Neuronal stem cell (in vitro differentiated cells): ENCODE results near the gene HS2ST1.

Experiments
- DNase-seq: peaks from one replicate; pipeline ENCODE4 v3.0.0-alpha.2; 2013; ENCODE audit warnings: low spot score
- H2AFZ ChIP-seq: one replicate; pipeline ENCODE4 v1.6.1; 2013; ENCODE audit warnings: mild to moderate bottlenecking, low read length, inconsistent platforms
- H2AK5ac ChIP-seq: 2 replicates; pipeline ENCODE4 v1.6.1; 2013; ENCODE audit warnings: low read depth, mild to moderate bottlenecking, inconsistent platforms, low read length, moderate library complexity, mixed read lengths
- H2BK120ac ChIP-seq: 2 replicates; pipeline ENCODE4 v1.6.1; 2013; ENCODE audit warnings: low read depth, mild to moderate bottlenecking, inconsistent platforms, low read length, moderate library complexity, mixed read lengths
- H2BK12ac ChIP-seq: one replicate; pipeline ENCODE4 v1.6.1; 2013; ENCODE audit warnings: low read length, inconsistent platforms
- H2BK15ac ChIP-seq: 2 replicates; pipeline ENCODE4 v1.6.1; 2013; ENCODE audit warnings: mild to moderate bottlenecking, low read length, inconsistent platforms, mixed read lengths
- H2BK5ac ChIP-seq: one replicate; pipeline ENCODE4 v1.6.1; 2013; ENCODE audit warnings: inconsistent platforms, mild to moderate bottlenecking, low read length, moderate library complexity
- H3K14ac ChIP-seq: one replicate; pipeline ENCODE4 v1.6.1; 2013; ENCODE audit warnings: low read length, inconsistent platforms
- H3K18ac ChIP-seq: 2 replicates; pipeline ENCODE4 v1.6.1; 2013; ENCODE audit warnings: low read length, inconsistent platforms
- H3K23ac ChIP-seq: 2 replicates; pipeline ENCODE4 v1.6.1; 2013; ENCODE audit warnings: low read depth, mild to moderate bottlenecking, mixed read lengths, low read length, inconsistent platforms; ENCODE audit not compliant: poor library complexity
- H3K27ac ChIP-seq: replicated peaks from 3 replicates; pipeline ENCODE4 v1.5.1; 2013; ENCODE audit warnings: low read length, inconsistent platforms
- H3K27me3 ChIP-seq, 3 experiments: 2 replicates each; pipeline ENCODE4 v1.6.1; 2013; ENCODE audit warnings: low read length in 3 of 3, mild to moderate bottlenecking in 2 of 3, inconsistent platforms in 1 of 3, low read depth in 1 of 3, mixed read lengths in 1 of 3, moderate library complexity in 1 of 3; ENCODE audit not compliant: control insufficient read depth in 3 of 3, insufficient read depth in 3 of 3
- H3K36me3 ChIP-seq, 2 donors: replicated peaks in 1 of 2; 2 replicates each; pipeline ENCODE4 v1.6.1; 2013; ENCODE audit warnings: low read length in 2 of 2; ENCODE audit not compliant: control insufficient read depth in 2 of 2, insufficient read depth in 2 of 2
- H3K4ac ChIP-seq: 2 replicates; pipeline ENCODE4 v1.6.1; 2013; ENCODE audit warnings: inconsistent platforms, mild to moderate bottlenecking, low read length, moderate library complexity
- H3K4me1 ChIP-seq, 2 donors: 1 replicate in 1 of 2; 2 replicates in 1 of 2; pipeline ENCODE4 v1.6.1; 2013; ENCODE audit warnings: low read length in 2 of 2, low read depth in 1 of 2; ENCODE audit not compliant: control insufficient read depth in 2 of 2, insufficient read depth in 1 of 2
- H3K4me2 ChIP-seq: one replicate; pipeline ENCODE4 v1.6.1; 2013; ENCODE audit warnings: mild to moderate bottlenecking, low read length, inconsistent platforms; ENCODE audit not compliant: insufficient read depth, poor library complexity, severe bottlenecking
- H3K4me3 ChIP-seq, 2 donors: 2 replicates each; pipeline ENCODE4 v1.5.1; 2013; ENCODE audit warnings: low read length in 2 of 2, mild to moderate bottlenecking in 2 of 2, inconsistent platforms in 1 of 2, moderate library complexity in 1 of 2
- H3K79me1 ChIP-seq: one replicate; pipeline ENCODE4 v1.6.1; 2013; ENCODE audit warnings: low read depth, mild to moderate bottlenecking, inconsistent platforms, low read length, moderate library complexity
- H3K9ac ChIP-seq: one replicate; pipeline ENCODE4 v1.6.1; 2013; ENCODE audit warnings: mild to moderate bottlenecking, low read depth, low read length, inconsistent platforms; ENCODE audit not compliant: poor library complexity
- H3K9me3 ChIP-seq, 2 donors: replicated peaks in 1 of 2; 2 replicates each; pipeline versions ENCODE3 to v1.6.1; 2013; ENCODE audit warnings: low read length in 2 of 2, mild to moderate bottlenecking in 2 of 2, inconsistent platforms in 1 of 2, low read depth in 1 of 2, mixed read lengths in 1 of 2, moderate library complexity in 1 of 2; ENCODE audit not compliant: control insufficient read depth in 2 of 2, insufficient read depth in 1 of 2
- H4K8ac ChIP-seq: one replicate; pipeline ENCODE4 v1.6.1; 2013; ENCODE audit warnings: low read depth, mild to moderate bottlenecking, inconsistent platforms, low read length, moderate library complexity
- H4K91ac ChIP-seq: one replicate; pipeline ENCODE4 v1.6.1; 2013; ENCODE audit warnings: low read length, low read depth, mild to moderate bottlenecking, inconsistent platforms; ENCODE audit not compliant: poor library complexity
- WGBS, 2 donors: extraction: QIAGEN DNeasy Blood & Tissue Kit; methylation state at CpG; one replicate each; pipeline ENCODE4 v1.1.7; 2013; ENCODE audit warnings: missing lambda C conversion rate in 2 of 2, mixed read lengths in 1 of 2; ENCODE audit not compliant: insufficient read length in 2 of 2, insufficient replicate concordance in 1 of 2; ENCODE audit errors: extremely low coverage in 2 of 2; 5-methylcytosine and 5-hydroxymethylcytosine counted together

Gene HS2ST1

GRCh38 chr1:87052400-87052799 is 138.0 kb downstream of the HS2ST1 start:
- Histone ChIP-seq H3K4me1 (no peaks in the 10 kb centered on the region), H3K36me3 (no peaks in the 10 kb centered on the region), H4K8ac (no peak overlapping the region), H2AK5ac (no peak overlapping the region), H3K14ac (no peak overlapping the region), H2AFZ (no peak overlapping the region), H2BK120ac (no peak overlapping the region), H3K4me2 (no peak overlapping the region), H2BK5ac (no peak overlapping the region), H3K4ac (no peak overlapping the region), H3K4me3 (no peak overlapping the region), H4K91ac (no peak overlapping the region), H3K27me3 (no peaks in the 10 kb centered on the region), H3K27ac (no peak overlapping the region), H3K23ac (no peak overlapping the region), H3K79me1 (no peaks in the 10 kb centered on the region), H3K18ac (no peak overlapping the region), H3K9me3 (peaks cover 2 to 20% of the 10 kb centered on the region in 2 donors), H3K9ac (no peak overlapping the region), H2BK12ac (no peak overlapping the region), H2BK15ac (no peak overlapping the region)
- DNase-seq: no peak
- WGBS, 2 donors: no CpG with 5 or more reads among the region's 3 CpGs

GRCh38 chr1:87052961-87053360 is 138.5 kb downstream of the HS2ST1 start:
- no peak overlapping the region for H3K14ac ChIP-seq
- no peak overlapping the region for H2BK5ac ChIP-seq
- DNase-seq: no peak
- no peak overlapping the region for H4K8ac ChIP-seq
- H2AFZ ChIP-seq: no peak overlapping the region
- H2AK5ac ChIP-seq: no peak overlapping the region
- H3K4me2 ChIP-seq: no peak overlapping the region
- no peak overlapping the region for H4K91ac ChIP-seq
- no peak overlapping the region for H3K4ac ChIP-seq
- H3K79me1 ChIP-seq: no peaks in the 10 kb centered on the region
- H3K4me3 ChIP-seq: no peak overlapping the region
- H3K4me1 ChIP-seq: no peaks in the 10 kb centered on the region
- H3K9ac ChIP-seq: no peak overlapping the region
- H3K27ac ChIP-seq: no peak overlapping the region
- no peak overlapping the region for H2BK15ac ChIP-seq
- H3K27me3 ChIP-seq: no peaks in the 10 kb centered on the region
- H2BK12ac ChIP-seq: no peak overlapping the region
- H3K9me3 ChIP-seq: peaks cover 2 to 15% of the 10 kb centered on the region in 2 donors
- no peak overlapping the region for H3K23ac ChIP-seq
- WGBS, 2 donors: no CpG with 5 or more reads among the region's 1 CpG
- H3K18ac ChIP-seq: no peak overlapping the region
- H2BK120ac ChIP-seq: no peak overlapping the region
- no peaks in the 10 kb centered on the region for H3K36me3 ChIP-seq

GRCh38 chr1:87053446-87053845 is 139.0 kb downstream of the HS2ST1 start:
- no peak overlapping the region for H3K4me3 ChIP-seq
- no peak overlapping the region for H3K4me2 ChIP-seq
- no peak overlapping the region for H4K8ac ChIP-seq
- no peaks in the 10 kb centered on the region for H3K36me3 ChIP-seq
- no peak overlapping the region for H3K27ac ChIP-seq
- no peaks in the 10 kb centered on the region for H3K4me1 ChIP-seq
- H2BK12ac ChIP-seq: no peak overlapping the region
- H3K79me1 ChIP-seq: no peaks in the 10 kb centered on the region
- no peak overlapping the region for H2BK15ac ChIP-seq
- H3K9me3 ChIP-seq: peaks cover 0 to 10% of the 10 kb centered on the region in 2 donors
- DNase-seq: no peak
- no peak overlapping the region for H2BK5ac ChIP-seq
- no peak overlapping the region for H2AK5ac ChIP-seq
- no peak overlapping the region for H3K18ac ChIP-seq
- no peak overlapping the region for H3K9ac ChIP-seq
- H3K14ac ChIP-seq: no peak overlapping the region
- no peaks in the 10 kb centered on the region for H3K27me3 ChIP-seq
- no peak overlapping the region for H3K4ac ChIP-seq
- H2BK120ac ChIP-seq: no peak overlapping the region
- H2AFZ ChIP-seq: no peak overlapping the region
- H3K23ac ChIP-seq: no peak overlapping the region
- H4K91ac ChIP-seq: no peak overlapping the region
- WGBS, 2 donors: no CpG with 5 or more reads among the region's 1 CpG

- H3K4me1 ChIP-seq: no peaks in the 10 kb centered on the region
- H3K27ac ChIP-seq: no peak overlapping the region
- no peak overlapping the region for H3K4ac ChIP-seq
- no peak for DNase-seq
- H3K14ac ChIP-seq: no peak overlapping the region
- H3K36me3 ChIP-seq: no peaks in the 10 kb centered on the region
- H3K9ac ChIP-seq: no peak overlapping the region
- no peak overlapping the region for H2BK120ac ChIP-seq
- no peak overlapping the region for H4K91ac ChIP-seq
- no peaks in the 10 kb centered on the region for H3K79me1 ChIP-seq
- no peak overlapping the region for H3K18ac ChIP-seq
- H3K23ac ChIP-seq: no peak overlapping the region
- H2AK5ac ChIP-seq: no peak overlapping the region
- no peak overlapping the region for H4K8ac ChIP-seq
- H2BK5ac ChIP-seq: no peak overlapping the region
- peaks cover 0 to 8% of the 10 kb centered on the region in 2 donors for H3K9me3 ChIP-seq
- no peak overlapping the region for H3K4me3 ChIP-seq
- no peak overlapping the region for H2BK12ac ChIP-seq
- no peak overlapping the region for H3K4me2 ChIP-seq
- H3K27me3 ChIP-seq: no peaks in the 10 kb centered on the region
- H2AFZ ChIP-seq: no peak overlapping the region
- no peak overlapping the region for H2BK15ac ChIP-seq
Measured at GRCh38 chr1:87056974-87057373, 142.5 kb downstream of the HS2ST1 start.
